GM19328 (cell line): ENCODE data around the gene CHTF18.
"Not testable (repeated sequence)": the region's sequence is repeated elsewhere in the genome, so short reads cannot be mapped to it uniquely, and the experiment has no call there.

ENCODE experiments used
- ATAC-seq: cut with Tn5 transposase; IDR thresholded peaks from one replicate; pipeline ENCODE4 v1.9.1; 2021; ENCODE audit warnings: mild to moderate bottlenecking, moderate library complexity; ENCODE audit not compliant: unreplicated experiment

CHTF18 gene

DNA sequence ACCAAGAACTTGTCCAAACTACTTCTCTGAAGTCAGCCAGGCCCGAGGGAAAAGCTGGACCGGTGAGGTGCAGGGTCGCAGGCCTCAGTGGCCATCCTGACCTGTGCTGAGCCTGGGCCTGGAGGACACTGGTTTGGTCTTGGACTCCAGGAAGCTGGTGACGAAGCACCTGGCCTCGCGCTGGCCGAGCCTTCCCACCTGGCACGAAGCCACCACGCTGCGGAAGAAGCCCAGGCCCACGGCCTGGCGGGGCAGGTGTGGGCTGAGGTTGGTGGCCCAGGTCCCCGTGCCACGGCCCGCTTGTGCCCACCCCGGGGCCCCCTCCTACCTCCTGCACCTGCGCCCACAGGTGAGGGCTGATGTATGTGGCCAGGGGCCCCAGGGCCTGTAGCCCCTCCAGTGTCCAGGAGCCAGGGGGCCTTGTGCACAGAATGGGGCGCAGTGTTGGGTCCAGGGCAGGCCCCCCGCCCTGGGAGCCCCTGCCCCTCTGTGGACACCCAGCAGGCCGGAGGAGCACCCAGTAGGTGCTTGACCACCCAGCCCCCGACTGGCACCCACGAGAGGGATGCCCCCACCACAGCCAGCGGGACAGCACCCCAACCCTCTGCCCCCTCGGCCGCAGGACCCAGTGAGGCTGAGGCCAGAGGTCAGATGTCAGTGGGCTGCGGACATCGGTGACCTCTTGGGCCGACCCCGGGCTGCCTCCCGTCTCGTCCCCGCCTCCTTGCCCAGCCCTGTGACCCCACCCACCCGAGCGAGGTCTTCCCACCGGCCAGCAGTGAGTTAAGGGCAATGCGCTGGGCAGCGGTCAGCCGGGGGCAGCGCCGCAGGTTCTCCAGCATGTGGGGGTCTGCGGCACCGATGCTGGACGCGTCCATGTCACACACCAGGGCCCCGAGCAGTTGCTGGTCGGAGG is 14.1 kb upstream of the CHTF18 start:
- ATAC-seq = no peak

DNA sequence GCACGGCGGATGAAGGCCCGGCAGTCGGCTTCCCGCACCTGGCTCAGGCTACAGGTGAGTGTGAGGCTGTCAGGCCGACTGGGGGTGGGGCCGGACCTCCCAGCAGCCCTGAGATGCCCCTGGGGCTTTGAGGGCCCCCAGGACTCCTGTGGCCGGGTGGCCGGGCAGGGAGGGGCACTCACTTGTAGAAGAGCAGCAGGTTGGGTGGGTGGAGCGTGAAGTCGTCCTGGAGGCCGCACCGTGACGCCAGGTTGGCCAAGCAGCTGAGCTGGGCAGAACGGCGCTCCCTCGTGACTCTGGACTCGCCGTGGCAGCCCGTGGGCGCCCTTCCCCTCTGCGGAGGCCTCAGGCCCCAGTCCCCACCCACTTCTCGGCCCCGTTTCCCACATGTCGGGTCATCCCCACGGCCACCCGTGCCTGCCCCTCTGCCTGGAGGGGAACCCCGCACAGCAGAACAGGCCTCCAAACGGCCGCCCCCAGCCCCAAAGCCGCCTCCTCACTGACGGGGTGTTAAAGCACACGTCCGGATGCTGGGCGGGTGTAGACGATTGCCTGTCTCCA is 13.1 kb upstream of the CHTF18 start:
- ATAC-seq = no peak

DNA sequence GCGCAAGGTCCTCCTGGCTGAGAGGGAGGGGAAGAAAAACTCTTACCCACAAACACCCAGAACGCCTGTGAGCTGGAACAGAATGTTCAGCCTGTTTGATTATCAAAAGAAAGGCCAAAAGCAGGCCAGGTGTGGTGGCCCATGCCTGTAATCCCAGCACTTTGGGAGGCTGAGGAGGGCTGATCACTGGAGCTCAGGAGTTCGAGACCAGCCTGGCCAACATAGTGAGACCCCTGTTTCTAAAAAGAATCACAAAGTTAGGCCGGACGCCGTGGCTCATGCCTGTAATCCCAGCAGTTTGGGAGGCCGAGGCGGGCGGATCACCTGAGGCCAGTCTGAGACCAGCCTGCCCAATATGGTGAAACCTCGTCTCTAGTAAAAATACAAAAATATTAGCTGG is 12.1 kb upstream of the CHTF18 start:
- not testable (repeated sequence) for ATAC-seq

DNA sequence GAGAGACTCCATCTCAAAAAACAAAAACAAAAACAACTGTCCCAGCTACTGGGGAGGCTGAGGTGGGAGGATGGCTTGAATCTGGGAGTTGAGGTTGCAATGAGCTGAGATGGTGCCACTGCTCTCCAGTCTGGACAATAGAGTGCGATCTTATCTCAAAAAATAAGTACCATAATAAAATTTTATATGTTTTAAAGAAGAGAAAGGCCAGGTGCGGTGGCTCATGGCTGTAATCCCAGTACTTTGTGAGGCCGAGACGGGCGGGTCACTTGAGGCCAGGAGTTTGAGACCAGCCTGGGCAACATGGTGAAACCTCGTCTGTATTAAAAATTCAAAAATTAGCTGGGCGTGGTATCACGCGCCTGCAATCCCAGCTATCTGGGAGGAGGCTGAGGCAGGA is 11.6 kb upstream of the CHTF18 start:
- no peak for ATAC-seq

DNA sequence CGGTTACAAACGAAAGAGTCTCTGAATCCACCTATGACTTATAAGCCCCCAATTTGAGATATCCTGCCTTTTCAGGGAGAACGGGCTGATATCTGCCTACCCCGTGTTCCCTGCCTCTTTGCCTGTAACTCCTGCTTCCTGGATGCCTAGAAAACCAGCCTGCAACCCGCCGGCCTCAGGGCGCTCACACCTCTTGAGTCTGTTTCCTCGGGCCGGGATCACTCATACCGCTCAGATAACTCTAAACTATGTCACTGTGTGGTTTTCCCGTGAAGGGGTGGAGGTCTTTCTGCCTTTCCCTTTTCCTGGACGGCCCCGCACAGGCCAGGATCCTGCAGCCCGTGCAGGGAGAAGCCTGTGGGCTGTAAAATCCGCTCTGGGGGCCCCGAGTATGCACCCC is 10.6 kb upstream of the CHTF18 start:
- no peak for ATAC-seq

DNA sequence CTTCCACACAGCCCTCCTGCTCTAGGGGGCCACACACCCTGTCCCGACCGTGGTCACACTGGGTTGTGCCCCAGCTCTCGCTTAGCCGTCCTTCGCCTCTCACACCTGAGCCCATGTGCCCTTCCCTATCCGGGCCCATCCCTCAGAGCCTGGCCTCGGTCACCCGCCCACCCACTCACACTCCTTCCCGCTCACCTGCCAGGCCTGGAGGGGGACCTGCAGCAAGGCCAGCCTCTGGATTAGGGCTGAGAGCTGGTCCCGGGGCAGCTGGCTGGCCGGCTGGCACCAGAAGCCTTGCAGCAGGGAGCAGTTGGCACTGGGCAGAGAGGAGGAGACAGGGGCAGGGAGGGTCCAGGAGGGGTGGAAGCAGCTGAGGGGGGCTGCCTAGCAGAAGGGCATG is 10.0 kb upstream of the CHTF18 start:
- ATAC-seq = no peak

DNA sequence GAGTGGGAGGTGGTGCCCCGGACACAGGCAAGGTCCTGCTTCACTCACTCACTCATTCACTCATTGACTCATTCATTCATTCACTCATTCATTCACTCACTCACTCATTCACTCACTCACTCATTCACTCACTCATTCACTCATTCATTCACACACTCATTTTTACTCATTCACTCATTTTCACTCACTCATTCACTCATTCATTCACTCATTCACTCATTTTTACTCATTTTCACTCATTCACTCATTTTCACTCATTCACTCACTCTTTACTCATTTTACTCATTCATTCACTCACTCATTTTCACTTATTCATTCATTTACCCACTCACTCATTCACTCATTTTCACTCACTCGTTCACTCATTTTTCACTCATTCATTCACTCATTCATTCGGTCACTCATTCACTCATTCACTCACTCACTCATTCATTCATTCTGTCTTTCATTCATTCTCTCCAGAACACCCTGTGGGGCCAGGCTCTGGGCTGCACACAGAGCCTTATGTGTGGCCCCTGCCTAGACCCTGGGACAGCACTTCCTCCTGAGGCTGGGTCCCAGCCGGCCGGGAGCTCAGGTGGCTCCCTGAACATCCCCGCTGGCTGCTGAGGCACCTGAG is 9.4 kb upstream of the CHTF18 start:
- no peak for ATAC-seq

DNA sequence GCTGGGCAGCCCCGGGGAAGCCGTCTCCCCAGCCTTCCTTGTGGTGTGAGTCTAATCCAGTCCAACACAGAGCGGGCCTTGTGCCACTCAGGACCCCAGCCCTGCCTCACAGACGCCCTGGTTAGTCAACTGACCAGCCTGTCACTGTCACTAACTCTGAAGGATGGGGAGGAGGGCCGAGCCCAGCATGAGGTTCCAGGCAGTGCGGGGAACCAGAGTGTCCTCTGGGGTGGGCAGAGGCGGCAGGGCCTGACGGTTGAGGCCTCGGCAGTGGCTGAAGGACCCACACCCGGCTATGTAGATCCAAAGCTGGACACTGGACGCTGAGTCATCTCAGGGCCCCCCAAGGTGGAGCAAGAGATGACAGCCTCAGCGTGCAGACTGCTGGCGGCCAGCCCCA is 8.9 kb upstream of the CHTF18 start:
- no peak for ATAC-seq

DNA sequence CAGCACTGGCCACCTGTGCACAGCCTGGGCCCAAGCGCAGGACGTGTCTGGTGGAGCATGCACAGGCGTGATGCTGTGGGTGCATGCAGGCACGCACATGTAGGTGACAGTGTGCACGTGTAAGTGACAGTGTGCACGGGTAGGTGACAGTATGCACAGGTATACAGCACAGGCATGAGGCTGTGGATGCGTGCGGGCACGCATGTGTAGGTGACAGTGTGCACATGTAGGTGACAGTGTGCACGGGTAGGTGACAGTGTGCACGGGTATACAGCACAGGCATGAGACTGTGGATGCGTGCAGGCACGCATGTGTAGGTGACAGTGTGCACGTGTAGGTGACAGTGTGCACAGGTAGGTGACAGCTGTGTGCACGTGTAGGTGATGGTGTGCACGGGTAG is 8.1 kb upstream of the CHTF18 start:
- no peak for ATAC-seq

DNA sequence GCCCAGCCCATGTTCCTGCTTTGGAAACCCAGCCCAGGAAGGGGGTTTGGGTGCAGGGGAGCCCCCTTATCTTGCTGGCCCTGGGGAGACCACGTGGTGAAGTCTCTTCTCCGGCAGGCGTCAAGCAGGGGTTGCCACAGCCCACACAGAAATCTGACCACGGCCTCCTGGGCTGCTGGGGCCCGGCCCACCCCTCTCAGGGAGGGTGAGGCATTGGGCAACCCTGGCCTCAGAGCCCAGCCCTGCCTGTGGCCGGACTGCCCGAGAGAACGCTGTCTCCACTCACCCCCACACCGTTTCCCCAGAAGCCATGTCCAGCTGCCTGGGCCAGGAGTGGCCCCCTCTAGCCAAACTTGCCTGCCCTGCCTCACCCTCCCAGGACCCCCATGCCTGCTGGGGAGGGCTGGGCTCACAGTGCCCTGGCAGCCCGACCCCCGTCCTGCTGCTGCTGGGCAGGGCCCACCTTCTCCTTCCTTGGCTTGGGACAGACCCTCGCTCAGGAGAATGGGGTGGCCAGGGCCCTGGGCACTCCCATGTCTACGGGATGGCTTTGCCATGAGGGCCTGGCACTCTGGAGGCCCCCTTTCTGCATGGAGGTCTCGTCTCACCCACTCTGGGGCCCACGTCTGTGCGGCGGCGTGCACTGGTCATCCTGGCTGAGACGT is 6.9 kb upstream of the CHTF18 start:
- ATAC-seq = no peak

DNA sequence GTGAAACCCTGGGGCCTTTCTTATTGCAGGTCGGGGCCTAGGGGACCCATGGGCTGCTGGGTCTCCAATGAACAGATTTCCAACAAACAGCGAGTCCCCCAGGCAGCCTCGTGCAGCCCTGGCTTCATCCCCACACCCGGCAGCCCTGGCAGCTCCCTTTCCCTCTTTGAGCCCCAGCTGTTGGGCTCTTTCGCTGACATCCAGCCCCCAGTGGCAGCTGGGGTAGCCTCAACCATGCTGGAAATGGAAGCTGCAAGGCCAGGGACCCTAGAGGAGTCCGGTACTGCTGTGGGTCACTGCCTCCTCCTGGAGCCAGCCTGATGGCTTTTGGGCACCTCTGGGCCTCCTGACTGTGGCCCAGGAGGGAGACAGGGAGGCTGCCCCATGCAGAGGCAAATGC is 6.2 kb upstream of the CHTF18 start:
- ATAC-seq = no peak

DNA sequence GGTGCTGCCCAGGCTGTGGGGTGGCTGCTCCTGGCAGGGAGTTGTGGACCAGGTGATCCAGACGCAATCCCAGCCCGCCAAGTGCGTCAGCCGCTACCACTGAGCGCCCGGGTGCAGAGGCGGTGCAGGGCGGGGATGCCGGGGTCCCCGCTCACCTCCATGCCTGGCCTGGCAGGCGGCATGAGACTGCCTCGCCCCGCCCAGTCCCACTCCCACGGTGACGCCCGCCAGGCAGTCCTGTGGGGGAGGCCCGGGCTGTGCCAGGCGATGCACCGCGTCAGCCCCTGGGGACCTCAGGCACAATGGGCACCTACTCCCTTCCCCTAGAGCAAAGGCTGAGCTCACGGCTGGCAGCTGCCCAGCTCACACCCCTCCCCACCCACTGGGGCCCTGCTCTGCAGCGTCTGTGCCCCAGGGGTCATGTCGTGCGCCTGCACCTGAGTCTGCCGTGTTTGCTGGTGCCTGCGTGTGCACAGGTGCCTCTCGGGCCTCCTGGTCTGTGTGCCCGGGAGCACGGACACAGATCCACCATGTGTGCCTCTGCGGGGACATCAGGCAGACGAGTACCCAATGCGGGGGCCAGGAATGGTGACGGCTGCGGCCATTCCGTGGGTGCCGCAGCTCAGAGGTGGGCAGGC is 5.5 kb upstream of the CHTF18 start:
- no peak for ATAC-seq

DNA sequence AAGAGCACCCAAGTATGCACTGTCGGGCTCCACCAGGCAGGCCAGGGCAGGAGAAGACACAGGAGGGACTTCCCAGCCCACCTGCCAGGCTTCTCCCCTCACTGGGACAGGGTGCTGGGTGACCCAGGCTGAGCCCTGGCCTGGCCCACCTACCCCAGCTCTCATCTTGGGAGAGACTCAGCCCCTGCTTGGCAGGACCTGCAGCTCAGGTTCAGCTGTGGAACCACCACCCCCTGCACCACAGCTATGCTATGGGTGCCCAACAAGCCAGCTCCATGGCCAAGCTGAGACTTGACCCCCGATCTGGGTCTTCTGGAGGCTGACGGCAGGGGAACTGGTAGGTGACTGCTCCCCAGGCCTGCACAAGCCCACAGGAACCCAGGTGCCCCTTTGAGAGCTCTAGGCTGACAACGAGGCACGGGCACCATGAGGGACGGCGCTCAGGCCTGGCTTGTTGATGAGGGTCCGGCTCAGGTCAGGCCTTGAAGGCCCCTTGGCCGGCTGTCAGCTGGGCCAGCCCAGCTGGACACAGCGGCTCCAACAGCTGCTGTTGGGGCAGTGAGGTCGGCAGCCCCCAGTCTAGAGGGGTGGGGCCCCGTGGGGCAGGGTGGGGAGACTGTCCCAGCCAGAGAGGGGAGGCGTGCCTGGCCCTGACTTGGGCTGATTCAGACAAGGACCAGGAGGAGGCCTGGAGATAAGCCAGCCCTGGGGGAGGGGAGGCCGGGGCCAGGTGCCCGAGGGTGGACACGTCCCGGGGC is 4.8 kb upstream of the CHTF18 start:
- no peak for ATAC-seq

DNA sequence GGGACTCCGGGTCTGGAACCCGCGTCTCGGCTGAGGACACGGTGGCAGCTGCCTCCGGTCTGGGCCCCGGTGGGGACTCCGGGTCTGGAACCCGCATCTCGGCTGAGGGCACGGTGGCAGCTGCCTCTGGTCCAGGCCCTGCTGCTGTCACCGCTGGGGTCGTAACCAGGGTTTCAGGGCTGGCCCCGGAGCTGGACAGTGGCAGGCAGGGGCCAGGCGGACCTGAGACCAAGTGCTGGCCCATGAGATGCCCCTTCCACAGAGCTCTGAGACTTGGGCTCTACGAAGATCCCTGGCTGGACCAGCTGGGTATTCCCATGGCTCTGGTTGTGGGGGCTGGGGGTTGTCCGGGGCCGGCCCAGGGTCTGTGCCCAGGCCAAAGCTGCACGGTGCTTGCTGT is 4.0 kb upstream of the CHTF18 start:
- ATAC-seq = no peak

DNA sequence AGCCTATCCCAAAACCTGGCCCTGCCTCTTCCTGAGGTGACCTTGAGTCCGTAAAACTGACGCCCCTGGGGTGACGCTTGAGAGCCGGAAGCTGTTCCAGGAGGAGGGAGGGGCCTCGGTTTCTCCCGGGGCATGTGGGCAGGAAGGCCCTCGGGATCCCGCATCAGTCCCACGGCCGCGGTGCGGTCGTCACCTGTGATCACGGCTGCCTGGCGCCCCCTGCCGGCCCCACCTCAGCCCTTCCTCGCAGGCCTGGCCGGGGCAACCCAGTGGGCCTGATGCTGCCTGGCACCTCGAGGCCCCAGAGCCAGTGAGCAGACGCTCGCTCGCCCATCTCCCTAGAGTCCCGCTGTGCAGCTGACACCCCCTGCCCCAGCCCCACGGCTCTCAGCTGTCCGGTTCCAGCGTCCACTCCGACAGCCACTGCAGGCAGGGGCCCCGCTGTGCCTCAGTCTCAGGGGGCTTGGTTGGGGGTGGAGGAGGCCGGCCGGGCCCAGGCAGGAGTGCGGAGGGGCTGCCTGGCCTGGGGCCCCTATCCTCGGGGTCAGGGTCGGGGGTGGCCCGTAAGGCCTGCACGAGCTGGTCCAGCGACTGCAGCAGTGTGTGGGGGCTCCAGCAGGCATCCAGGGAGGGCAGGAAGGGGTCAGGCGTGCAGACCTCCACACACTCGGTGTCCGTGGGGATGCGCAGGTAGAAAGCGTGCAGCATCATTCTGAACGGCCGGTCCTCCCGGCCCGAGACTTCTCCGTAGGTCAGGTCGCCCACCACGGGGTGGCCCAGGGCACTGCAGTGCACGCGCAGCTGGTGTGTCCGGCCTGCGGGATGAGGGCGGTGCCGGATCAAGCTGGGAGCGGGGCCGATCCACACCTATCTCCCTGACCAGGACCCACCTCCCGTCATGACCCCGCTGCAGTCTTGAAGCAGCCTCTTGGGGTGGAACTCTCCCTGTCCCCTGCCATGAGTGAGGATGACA is 2.6 kb upstream of the CHTF18 start:
- no peak for ATAC-seq

DNA sequence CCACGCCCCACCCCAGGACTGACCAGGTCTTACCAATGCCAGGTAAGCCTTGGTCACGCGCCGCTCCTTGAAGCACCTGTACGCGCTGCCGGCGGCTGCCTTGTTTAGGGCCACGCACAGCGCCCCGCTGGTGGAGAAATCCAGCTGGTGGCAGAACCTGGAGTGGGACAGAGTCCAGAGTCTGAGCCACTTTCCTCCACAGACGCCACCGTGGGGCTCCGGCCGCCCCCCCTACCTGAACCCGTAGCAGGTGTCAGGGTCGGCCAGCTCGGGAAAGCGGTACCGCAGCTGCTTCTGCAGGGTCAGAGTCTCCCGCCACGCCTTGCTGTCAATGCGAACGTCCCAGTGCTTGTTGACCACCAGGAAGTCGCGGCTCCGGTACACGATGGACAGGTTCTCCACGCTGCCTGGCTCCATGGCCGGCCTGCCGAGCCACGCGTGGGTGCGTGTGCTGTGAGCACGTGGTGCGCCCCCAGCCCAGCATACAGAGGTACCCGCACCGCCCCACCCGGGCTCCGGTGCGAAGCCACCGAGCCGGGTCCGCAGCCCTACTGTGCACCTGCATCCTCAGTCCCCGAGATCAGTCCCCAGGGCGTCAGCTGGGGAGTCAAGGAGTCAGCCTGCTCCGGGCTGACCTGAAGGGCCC is 976 bp upstream of the CHTF18 start:
- ATAC-seq = no peak

DNA sequence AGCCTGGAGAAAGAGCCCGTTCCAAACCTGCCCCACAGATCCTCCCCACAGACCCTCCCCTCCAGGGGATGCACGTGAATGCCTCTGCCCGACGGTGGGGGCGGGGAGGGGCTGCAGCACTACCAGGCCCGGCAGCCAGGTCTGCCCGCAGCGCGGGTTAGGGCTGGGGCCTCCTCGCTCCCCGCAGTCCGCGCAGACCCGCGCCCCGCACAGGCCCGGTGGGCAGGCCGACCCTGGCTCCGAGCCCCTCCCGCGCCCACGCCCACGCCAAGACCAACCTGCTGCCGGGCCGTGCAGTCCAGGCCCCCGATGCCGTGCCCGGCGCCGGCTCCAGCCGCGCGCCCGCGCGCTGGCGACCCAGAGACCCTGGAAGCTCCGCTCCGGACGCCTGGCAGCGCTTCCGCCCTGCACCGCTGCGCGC is 432 bp upstream of the CHTF18 start, which contains the start of gene RPUSD1:
Gene RPUSD1 (minus strand): TSS at position 404 of the 421 bp plus-strand sequence. CDS start 644 bp downstream, outside the sequence.
- ATAC-seq = peak; percentile 12

DNA sequence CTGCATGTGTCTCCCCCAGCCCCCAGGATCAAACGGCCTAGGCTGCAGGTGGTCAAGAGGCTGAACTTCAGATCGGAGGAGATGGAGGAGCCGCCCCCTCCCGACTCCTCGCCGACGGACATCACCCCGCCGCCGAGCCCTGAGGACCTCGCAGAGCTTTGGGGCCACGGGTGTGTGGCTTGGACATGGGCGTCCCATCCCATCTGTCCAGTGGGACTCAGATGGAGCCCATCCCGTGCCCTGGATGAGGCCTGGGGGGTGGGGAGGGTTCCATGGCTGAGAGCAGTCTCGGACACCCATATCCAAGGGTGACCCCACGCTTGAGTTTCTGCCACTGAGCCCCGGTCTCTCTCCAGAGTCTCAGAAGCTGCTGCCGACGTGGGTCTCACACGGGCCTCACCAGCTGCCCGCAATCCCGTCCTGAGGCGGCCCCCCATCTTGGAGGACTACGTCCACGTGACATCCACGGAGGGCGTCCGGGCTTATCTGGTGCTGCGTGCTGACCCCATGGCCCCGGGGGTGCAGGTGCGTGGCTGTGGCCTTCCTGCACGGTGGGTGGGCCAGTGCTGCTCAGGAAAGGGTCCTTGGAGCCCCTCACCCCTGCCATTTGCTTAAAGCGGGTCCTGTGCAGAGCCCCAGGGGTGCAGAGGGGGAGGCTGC is 901 bp downstream of the CHTF18 start:
- ATAC-seq = no peak
